Skin epidermis (tissue), 12 donors: Measurements from ENCODE around the gene VTI1A.
"Not testable (repeated sequence)": the region's sequence is repeated elsewhere in the genome, so short reads cannot be mapped to it uniquely, and the experiment has no call there.

Experiments used
- H3K27ac ChIP-seq, 21 experiments: fragments of 200-600 bp; sonication (generic) in 11 of 21; one replicate each; pipeline ENCODE4 v1.5.0; 2020; ENCODE audit warnings: mild to moderate bottlenecking in 3 of 21, inconsistent platforms in 2 of 21, moderate library complexity in 2 of 21
- H3K4me3 ChIP-seq, 7 experiments: fragments of 200-600 bp; sonication (generic) in 2 of 7; one replicate each; pipeline ENCODE4 v1.5.0; 2020; ENCODE audit warnings: inconsistent platforms in 2 of 7, mild to moderate bottlenecking in 2 of 7, moderate library complexity in 1 of 7

The VTI1A gene

GRCh38 chr10:112580267-112580666 lies 133.3 kb downstream of the VTI1A start:
- Histone ChIP-seq H3K27ac (no peak overlapping the region), H3K4me3 (no peak overlapping the region)

- Histone ChIP-seq H3K27ac (no peak overlapping the region), H3K4me3 (no peak overlapping the region)
Measured at GRCh38 chr10:112581921-112582320, 134.9 kb downstream of the VTI1A start.

GRCh38 chr10:112583236-112583939 lies 136.4 kb downstream of the VTI1A start:
- H3K27ac ChIP-seq = no peak overlapping the region
- no peak overlapping the region for H3K4me3 ChIP-seq

GRCh38 chr10:112584276-112584675 lies 137.3 kb downstream of the VTI1A start:
- Histone ChIP-seq H3K4me3 (no peak overlapping the region), H3K27ac (peak overlapping the region in 5 of 21 experiments; percentile 2 to 52 (median 20))

- Histone ChIP-seq H3K4me3 (no peak overlapping the region), H3K27ac (peak overlapping the region in 2 of 21 experiments; percentile 2 to 5)
Measured at GRCh38 chr10:112585126-112585525, 138.1 kb downstream of the VTI1A start.

GRCh38 chr10:112585960-112586359 lies 138.9 kb downstream of the VTI1A start:
- no peak overlapping the region for H3K27ac ChIP-seq
- no peak overlapping the region for H3K4me3 ChIP-seq

- Histone ChIP-seq H3K27ac (no peak overlapping the region), H3K4me3 (no peak overlapping the region)
Measured at GRCh38 chr10:112587729-112588128, 140.7 kb downstream of the VTI1A start.

- Histone ChIP-seq H3K4me3 (no peak overlapping the region), H3K27ac (no peak overlapping the region)
Measured at GRCh38 chr10:112588225-112588990, 141.4 kb downstream of the VTI1A start.

- H3K4me3 ChIP-seq = no peak overlapping the region
- H3K27ac ChIP-seq = no peak overlapping the region
Measured at GRCh38 chr10:112589081-112589480, 142.1 kb downstream of the VTI1A start.

- H3K27ac ChIP-seq, H3K4me3 ChIP-seq: not testable (repeated sequence)
Measured at GRCh38 chr10:112590786-112591185, 143.8 kb downstream of the VTI1A start.

- Histone ChIP-seq H3K4me3 (no peak overlapping the region), H3K27ac (no peak overlapping the region)
Measured at GRCh38 chr10:112593023-112593422, 146.0 kb downstream of the VTI1A start.

GRCh38 chr10:112601214-112602090 lies 154.4 kb downstream of the VTI1A start:
- H3K27ac ChIP-seq = no peak overlapping the region
- no peak overlapping the region for H3K4me3 ChIP-seq

GRCh38 chr10:112603062-112603461 lies 156.0 kb downstream of the VTI1A start:
- no peak overlapping the region for H3K4me3 ChIP-seq
- H3K27ac ChIP-seq = no peak overlapping the region

GRCh38 chr10:112605063-112605462 lies 158.0 kb downstream of the VTI1A start:
- Histone ChIP-seq H3K27ac (no peak overlapping the region), H3K4me3 (no peak overlapping the region)

GRCh38 chr10:112607506-112607905 lies 160.5 kb downstream of the VTI1A start:
- Histone ChIP-seq H3K27ac (no peak overlapping the region), H3K4me3 (no peak overlapping the region)

GRCh38 chr10:112613620-112614019 lies 166.6 kb downstream of the VTI1A start:
- H3K4me3 ChIP-seq = no peak overlapping the region
- no peak overlapping the region for H3K27ac ChIP-seq

- Histone ChIP-seq H3K4me3 (no peak overlapping the region), H3K27ac (no peak overlapping the region)
Measured at GRCh38 chr10:112614072-112614471, 167.1 kb downstream of the VTI1A start.

- H3K27ac ChIP-seq = no peak overlapping the region
- no peak overlapping the region for H3K4me3 ChIP-seq
Measured at GRCh38 chr10:112614586-112614985, 167.6 kb downstream of the VTI1A start.

- no peak overlapping the region for H3K27ac ChIP-seq
- H3K4me3 ChIP-seq = no peak overlapping the region
Measured at GRCh38 chr10:112615269-112615668, 168.3 kb downstream of the VTI1A start.

GRCh38 chr10:112616647-112617046 lies 169.6 kb downstream of the VTI1A start:
- H3K4me3 ChIP-seq = no peak overlapping the region
- H3K27ac ChIP-seq = no peak overlapping the region
